Measurements from ENCODE around the gene DTNBP1.

GRCh38 chr6:15556711-15557110 lies 106.1 kb downstream of the DTNBP1 start:
- TF ChIP-seq CTCF (IDR thresholded peaks at IDR 0.05; ENCODE audit: low read depth, low read length, poor library complexity, severe bottlenecking) = no peak
- no peak for TF ChIP-seq EZH2phosphoT487 (IDR thresholded peaks at IDR 0.05; ENCODE audit: borderline replicate concordance, low read length)
